Measurements from ENCODE around the gene USE1.

DNA sequence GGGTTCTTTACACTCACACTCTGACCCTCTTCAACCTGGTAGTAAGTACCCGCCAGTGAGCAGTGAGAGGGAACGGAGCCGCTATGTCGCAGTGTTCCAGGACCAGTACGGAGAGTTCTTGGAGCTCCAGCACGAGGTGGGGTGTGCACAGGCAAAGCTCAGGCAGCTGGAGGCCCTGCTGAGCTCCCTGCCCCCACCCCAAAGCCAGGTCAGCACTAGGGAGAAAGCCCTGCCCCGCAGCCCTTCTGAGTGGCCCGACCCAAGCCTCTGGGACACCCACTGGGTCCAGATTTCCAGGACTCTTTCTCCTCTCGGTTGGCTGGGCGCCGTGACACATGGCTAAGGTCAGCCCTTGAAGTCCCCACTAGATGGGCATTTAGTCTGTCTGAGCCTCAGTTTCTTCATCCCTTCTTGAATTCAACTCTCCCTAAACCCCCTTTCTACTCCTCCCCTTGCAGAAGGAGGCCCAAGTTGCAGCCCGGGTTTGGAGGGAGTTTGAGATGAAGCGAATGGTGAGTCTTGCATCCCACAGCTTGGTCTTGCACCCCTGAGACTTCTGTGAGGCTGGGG lies 12.7 kb downstream of the USE1 start:
- TF ChIP-seq POLR2A (IDR thresholded peaks at IDR 0.05; ENCODE audit: low read depth, low read length) (no peak), TAF1 (IDR thresholded peaks at IDR 0.05; ENCODE audit: borderline replicate concordance, low read depth, low read length) (no peak)

Measured in GM12892 (cell line).